ENCODE measurements around the gene NTM.

Gene NTM

GRCh38 chr11:131499199-131499598, 128.8 kb downstream of the NTM start:
- DNase-seq (ENCODE audit: low spot score): no peak

- no peak for DNase-seq (ENCODE audit: low spot score)
Measured at GRCh38 chr11:131503017-131503416, 132.6 kb downstream of the NTM start.

- no peak for DNase-seq (ENCODE audit: low spot score)
Measured at GRCh38 chr11:131504199-131504949, 134.0 kb downstream of the NTM start.

DNA sequence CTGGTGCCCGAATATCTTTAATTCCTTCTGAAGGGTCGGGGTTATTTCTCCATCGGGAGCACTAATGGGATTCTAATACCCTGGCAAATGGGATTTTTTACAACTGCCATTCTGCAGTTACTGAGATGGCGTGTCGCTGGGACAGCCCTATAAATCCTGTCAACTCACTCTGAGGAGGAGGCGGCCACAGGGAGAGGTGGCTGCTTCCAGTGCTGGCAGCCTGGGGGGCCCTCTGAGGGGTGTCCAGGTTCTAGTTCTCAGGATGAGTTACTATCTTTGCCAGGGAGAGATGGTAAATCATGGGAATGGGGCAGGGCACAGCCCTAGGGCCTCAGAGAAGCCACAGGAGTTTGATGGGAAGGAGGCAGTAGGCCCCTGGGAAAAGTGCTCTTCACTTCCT, 135.9 kb downstream of the NTM start:
- DNase-seq (ENCODE audit: low spot score): no peak

DNA sequence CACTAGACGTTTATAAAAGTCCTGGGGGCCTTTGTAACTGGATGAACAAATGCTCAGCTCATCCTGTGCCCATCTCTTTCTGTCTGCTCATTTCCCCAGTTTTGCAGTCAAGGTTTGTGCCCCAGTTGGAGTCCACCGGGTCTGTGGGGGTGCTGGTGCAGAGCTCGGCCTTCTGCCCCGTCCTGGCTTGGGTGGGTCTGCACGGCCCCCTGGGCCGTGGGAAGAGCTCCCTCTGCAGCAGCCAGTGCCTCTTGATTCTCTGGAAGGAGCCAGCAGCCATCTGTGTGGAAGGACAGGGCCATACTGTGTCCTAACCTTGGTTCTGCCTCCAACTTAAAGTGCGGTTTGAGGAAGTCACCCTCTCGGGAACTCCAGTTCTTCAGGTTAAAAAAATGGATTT, 140.2 kb downstream of the NTM start:
- DNase-seq (ENCODE audit: low spot score): no peak

GRCh38 chr11:131511794-131512193, 141.4 kb downstream of the NTM start:
- no peak for DNase-seq (ENCODE audit: low spot score)

DNA sequence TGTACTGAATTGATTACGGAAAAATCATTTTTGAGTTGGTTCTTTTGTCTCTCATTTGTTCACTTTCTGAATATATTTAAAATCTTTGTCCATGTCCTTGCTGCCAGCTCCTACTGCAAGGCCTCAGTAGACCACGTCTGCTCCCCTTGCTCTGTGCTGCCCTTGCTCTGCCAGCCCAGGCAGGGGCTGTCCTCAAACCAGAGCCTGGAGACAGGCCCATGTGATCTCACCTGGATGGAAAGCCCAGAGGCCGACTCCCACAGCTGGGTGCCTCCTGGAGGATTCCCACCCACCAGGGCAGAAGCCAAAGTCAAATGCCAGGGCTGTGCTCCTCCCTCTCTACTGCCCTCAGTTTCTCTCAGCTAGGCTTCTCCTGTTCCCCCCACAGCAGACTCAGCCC, 141.8 kb downstream of the NTM start:
- no peak for DNase-seq (ENCODE audit: low spot score)

DNA sequence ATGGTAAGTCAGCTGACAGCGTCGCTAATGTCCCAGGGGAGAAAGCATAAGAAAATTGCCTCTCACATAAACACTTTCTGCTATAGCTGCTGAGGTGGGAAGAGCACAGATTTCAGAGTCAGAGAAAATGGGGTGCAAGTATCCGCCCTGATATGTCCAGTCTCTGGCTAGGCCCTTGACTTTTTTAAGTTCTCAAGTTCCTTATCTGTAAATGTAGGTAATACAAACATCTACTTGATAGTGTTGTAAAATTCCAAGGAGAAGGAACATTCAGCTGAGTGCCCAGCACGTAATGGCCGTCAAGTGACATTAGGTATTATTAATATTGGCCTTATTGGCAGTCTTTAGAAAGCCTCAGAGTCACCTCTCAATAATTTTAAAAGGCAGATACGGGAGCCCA, 143.6 kb downstream of the NTM start:
- no peak for DNase-seq (ENCODE audit: low spot score)

GRCh38 chr11:131518305-131518838, 148.0 kb downstream of the NTM start:
- DNase-seq (ENCODE audit: low spot score): no peak

DNA sequence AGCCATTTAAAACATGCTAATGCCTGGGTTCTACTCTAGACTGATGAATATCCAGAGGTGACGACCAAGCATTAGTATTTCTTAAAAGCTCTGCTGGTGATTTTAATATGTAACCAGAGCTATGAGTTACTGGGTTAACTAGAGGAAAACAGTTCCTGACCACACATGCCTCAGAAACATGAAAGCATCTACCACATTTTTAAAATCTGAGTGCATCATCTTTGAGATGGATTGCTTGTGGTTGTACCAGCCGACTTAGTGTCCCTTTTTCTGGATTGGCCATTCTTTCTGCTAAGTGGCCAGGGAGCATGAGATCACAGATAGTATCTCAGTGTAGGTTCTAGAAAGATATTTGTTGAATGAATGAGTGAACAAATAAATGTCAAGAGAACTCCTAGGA, 152.4 kb downstream of the NTM start:
- no peak for DNase-seq (ENCODE audit: low spot score)

DNA sequence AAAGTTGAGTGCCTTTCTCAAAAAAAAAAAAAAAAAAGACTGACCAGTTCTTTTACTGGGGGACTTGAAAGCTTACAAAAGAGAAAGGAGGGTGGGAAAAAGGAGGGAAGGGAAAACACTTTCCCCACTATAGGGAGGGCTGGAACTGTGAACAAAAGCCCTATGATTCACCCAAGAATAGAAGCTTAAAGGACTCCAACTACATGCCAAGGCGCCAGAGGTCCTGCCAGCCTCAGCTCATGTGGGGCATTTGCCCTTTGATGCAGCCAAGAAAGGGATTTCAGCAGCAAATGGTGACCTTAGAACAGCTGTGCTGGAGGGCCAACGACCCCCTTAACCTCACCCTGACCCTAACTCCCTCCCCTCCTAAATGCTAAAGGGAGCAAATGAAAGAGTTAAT, 160.0 kb downstream of the NTM start:
- no peak for DNase-seq (ENCODE audit: low spot score)

- DNase-seq (ENCODE audit: low spot score): no peak
Measured at GRCh38 chr11:131533149-131533548, 162.7 kb downstream of the NTM start.

- DNase-seq (ENCODE audit: low spot score): no peak
Measured at GRCh38 chr11:131533998-131534397, 163.6 kb downstream of the NTM start.

DNA sequence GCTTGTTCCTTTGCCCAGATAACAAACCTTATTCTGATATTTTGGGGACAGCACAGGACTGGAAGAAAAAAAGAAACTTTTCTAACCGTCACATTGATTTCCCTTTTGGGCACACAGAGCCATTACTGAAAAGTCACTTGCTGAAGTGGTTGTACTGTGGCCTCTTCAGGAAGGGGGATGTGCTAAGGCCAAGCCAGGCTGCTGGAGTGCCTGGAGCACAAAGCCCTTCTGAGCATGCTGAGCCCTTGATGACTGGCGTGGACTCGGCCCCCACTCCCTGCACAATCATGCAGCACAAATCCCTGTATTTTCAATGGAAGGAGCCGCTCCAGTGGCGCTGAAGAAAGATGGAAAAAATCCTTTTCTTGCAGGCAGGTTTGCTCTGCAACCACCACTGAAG, 164.2 kb downstream of the NTM start:
- no peak for DNase-seq (ENCODE audit: low spot score)

GRCh38 chr11:131536159-131536558, 165.7 kb downstream of the NTM start:
- no peak for DNase-seq (ENCODE audit: low spot score)

- DNase-seq (ENCODE audit: low spot score): no peak
Measured at GRCh38 chr11:131537196-131537595, 166.8 kb downstream of the NTM start.

DNA sequence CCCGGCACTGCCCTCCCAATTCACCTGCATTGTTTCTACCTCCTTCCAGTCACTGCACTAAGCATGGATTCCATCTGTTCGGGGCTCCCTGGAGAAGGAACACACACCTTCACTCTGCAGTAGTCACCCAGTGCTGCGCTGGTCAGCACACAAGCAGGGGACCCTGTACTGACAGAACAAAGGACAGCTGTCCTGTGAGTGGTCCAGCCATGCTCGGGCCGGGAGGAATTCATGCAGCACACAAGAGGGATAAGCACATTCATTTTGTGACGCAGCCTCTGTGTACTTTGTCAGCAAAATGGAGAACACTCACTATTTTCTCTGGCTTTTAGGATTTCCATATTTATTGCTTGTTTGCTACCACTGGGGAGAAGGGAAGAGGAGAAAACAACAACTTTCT, 167.3 kb downstream of the NTM start:
- no peak for DNase-seq (ENCODE audit: low spot score)

DNA sequence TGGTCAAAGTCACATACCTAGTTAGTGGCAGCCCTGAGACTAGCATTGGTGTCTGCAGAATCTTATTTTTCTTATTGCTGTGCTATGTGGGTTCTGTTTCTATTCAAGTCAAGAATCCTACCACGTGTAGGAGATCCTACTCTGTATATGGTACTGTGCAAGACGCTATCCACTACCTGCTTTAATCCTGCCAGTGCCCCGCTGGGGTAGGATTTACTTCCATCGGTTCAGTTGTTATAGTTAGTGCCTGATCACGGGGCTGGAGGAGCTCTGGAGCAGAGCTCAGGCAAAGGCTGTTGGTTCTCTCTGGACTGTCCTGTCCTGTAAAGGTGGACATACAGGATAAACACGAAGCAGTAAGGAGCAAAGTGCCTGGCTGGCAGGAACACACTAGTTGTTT, 167.9 kb downstream of the NTM start:
- DNase-seq (ENCODE audit: low spot score): no peak

DNA sequence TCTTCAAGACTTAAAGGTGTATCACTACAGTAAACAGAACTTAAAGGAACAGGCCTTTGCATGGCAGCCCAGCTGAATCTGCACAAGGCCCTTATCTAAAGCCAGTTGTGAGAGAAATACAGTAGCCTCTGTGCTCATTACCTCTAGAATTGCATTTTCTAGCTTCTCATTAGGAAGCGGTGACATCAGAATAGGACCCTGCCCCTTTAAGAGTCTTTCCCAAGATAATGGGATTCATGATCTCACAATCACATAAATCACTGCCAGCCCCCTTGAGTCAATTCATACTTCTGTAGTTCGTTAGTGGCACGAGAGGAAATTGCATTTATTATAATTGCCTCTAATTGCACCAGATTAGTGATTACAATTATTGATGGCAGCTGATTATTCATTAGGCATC, 170.3 kb downstream of the NTM start:
- no peak for DNase-seq (ENCODE audit: low spot score)

GRCh38 chr11:131543389-131544025, 173.1 kb downstream of the NTM start:
- DNase-seq (ENCODE audit: low spot score): no peak

GRCh38 chr11:131544591-131544990, 174.2 kb downstream of the NTM start:
- no peak for DNase-seq (ENCODE audit: low spot score)

- no peak for DNase-seq (ENCODE audit: low spot score)
Measured at GRCh38 chr11:131546218-131546895, 175.9 kb downstream of the NTM start.

- DNase-seq (ENCODE audit: low spot score): no peak
Measured at GRCh38 chr11:131549099-131549498, 178.7 kb downstream of the NTM start.

All from CD4-positive, alpha-beta T cell treated with Interleukin-6 at 100 ng/mL for 8 hours (primary cell).